ENCODE measurements around the gene ZNF865.

GRCh38 chr19:55613930-55614710 is 8.7 kb downstream of the ZNF865 start:
- TF ChIP-seq CTCF (IDR thresholded peaks at IDR 0.05; ENCODE audit: low read length) (no peak), EZH2 (IDR thresholded peaks at IDR 0.05; ENCODE audit: borderline replicate concordance, low read length) (no peak)
